Esophagus muscularis mucosa (tissue), 3 donors: Measurements from ENCODE around the gene NAT14.

Experiments used
- CTCF ChIP-seq, 3 experiments: fragments of 200-600 bp in 2 of 3; fragments of 450-650 bp in 1 of 3; sonication (generic) in 2 of 3; IDR thresholded peaks; one replicate each; pipeline ENCODE4 v1.5.1; 2017 to 2019; ENCODE audit warnings: antibody characterized with exemption in 3 of 3, mild to moderate bottlenecking in 2 of 3, moderate library complexity in 1 of 3
- EP300 ChIP-seq: sonication (generic); formaldehyde crosslinking; IDR thresholded peaks from one replicate; pipeline ENCODE4 v1.6.1; 2017; ENCODE audit warnings: antibody characterized with exemption

- no peak for TF ChIP-seq EP300
- no peak for TF ChIP-seq CTCF (IDR thresholded peaks at IDR 0.05)
Observed at GRCh38 chr19:55508120-55508519, 23.1 kb downstream of the NAT14 start.
